HG03432 (cell line): ENCODE data around the gene PHAF1.
A peak's percentile ranks its signal among the peaks of the same experiment; 100 is the strongest.

Source experiments
- ATAC-seq: cut with Tn5 transposase; IDR thresholded peaks from one replicate; pipeline ENCODE4 v1.9.1; 2021; ENCODE audit warnings: mild to moderate bottlenecking, moderate library complexity; ENCODE audit not compliant: unreplicated experiment

The PHAF1 gene

DNA sequence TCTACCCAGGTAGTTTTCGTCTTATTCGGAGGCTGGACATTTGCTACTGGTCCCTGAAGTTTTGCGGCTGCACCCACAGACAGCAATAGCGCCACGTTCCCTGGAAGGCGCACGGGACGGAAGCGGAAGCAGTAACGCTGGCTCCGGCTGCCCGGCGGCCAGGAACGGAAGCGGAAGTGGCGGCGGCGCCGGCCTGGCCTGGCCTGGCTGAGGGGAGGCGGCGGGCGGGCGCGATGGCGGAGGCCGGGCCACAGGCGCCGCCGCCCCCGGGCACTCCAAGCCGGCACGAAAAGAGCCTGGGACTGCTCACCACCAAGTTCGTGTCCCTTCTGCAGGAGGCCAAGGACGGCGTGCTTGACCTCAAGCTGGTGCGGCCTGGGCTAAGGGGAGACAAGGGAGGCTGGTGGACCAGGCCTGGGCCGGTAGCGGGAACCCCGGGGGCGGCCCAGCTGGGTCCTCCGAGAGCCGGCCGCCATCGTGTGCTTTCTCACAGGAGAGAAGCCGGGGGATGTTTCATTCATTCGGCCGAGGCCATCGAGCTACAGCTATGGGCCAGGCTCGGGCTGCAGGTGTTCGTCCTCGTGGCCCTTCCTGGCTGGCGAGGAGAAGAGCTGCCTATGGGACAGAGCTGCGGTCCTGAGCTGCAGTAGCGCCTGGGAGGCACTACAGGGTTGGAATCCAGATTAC lies 82.4 kb downstream of the PHAF1 start, which contains the start of gene E2F4:
E2F4 (plus strand) TSS at position 161 of the 687 bp plus-strand sequence; CDS start at position 234, 73 bp downstream.
- ATAC-seq = peak; percentile 91

DNA sequence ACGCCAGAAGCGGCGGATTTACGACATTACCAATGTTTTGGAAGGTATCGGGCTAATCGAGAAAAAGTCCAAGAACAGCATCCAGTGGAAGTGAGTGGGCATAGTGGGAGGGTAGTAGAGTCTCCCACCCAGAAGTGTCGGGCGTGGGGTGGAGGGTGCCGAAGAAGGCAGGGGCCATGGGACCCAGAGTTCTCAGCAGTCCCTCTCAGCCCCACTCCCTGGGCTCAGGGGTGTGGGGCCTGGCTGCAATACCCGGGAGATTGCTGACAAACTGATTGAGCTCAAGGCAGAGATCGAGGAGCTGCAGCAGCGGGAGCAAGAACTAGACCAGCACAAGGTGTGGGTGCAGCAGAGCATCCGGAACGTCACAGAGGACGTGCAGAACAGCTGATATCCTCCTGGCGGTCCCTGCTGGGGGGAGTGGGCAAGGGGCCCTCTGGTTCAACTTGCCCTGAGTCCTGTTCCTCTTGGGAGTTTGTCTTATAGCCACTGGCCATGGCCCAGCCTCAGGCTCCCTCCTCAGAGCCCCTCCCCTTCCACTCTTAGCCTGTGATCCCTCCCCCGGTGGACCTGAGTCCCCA lies 83.1 kb downstream of the PHAF1 start:
- ATAC-seq = no peak

DNA sequence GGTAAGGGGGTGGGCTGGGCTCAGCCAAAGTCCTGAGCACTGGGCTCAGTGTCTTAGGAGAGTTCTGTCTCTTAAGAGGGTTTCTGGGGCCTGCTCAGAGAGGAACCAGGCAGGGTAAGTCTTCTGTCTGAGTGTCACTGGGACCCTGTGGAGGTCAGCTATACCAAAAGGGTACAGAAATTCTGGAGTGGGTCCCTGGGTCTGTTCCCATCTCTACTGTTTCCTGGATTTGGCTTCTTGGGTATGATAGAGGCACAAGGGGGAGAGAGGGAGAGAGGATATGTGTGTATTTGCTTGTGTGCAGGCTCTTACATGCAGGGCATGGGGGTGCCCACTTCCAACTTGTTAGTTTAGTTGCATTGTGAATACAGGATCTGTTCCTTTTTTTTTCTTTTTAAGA lies 83.8 kb downstream of the PHAF1 start:
- no peak for ATAC-seq

DNA sequence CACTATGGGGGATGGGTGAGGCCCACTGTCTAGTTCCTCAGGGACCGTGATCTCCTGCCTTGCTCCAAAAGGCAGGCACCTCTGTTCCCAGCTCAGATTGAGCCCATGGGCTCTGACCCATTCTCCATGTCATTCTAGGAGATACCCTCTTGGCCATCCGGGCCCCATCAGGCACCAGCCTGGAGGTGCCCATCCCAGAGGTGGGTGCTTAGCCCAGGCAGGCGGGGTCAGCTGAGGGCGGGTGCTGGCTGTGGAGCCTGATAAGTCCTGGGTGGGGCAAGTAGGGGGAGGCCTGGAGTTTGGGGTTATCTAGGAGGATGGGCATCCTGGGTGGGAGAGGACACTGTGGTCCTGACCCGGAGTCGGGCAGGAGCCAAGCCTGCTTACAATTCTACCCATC lies 84.5 kb downstream of the PHAF1 start:
- ATAC-seq = no peak

DNA sequence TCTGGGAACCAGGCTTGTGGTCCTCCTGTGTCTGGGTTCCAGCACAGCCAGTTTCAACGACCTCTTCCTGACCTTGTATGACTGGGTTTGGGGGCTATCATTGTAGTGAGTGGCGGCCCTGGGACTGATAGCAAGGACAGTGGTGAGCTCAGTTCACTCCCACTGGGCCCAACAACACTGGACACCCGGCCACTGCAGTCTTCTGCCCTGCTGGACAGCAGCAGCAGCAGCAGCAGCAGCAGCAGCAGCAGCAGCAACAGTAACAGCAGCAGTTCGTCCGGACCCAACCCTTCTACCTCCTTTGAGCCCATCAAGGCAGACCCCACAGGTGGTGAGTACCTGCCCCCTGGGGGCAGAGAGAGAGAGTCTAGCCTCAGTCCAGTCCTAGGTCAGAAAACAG lies 85.9 kb downstream of the PHAF1 start:
- no peak for ATAC-seq

DNA sequence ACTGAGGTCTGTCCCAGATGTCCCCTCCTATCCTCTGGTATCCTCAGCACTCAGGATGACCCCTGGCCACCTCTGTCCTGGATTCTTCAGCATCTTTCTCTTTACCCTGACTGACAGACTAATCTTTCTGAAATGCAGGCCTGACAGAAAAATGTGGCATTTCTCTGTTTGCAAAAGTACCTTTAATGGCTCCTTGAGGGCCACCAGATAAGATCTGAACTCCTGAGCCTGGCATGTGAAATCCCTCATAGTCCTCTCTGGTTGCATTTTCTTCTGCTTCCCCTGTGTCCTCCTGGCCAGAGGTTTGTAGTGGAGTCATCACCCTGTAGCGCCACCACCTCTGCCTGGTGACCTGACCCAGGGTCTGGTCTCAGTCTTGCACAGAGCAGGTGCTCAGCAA lies 87.1 kb downstream of the PHAF1 start:
- no peak for ATAC-seq

DNA sequence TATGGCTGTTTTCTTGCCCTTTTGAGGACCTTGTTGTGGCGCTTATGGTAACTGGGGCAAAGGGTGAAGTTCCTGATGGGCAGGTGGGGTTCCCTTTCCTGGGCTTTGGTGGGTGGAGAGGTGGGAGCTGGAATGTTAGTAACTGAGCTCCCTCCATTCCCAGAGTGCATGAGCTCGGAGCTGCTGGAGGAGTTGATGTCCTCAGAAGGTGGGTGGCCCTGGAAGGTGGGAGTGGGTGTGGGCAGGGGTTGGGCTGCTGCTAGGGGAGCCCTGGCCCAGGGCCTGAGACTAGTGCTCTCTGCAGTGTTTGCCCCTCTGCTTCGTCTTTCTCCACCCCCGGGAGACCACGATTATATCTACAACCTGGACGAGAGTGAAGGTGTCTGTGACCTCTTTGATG lies 88.0 kb downstream of the PHAF1 start:
- no peak for ATAC-seq
